CD4-positive, alpha-beta T cell (primary cell): ENCODE measurements around the gene PRDM1. TPM values are rescaled to one million over a fixed set of nuclear protein-coding genes. Genes with fewer than 3 reads are reported as not detected.

Source experiments
- ATAC-seq: fragments of 200-7000 bp; cut with Tn5 transposase; one replicate; pipeline ENCODE4 v1.10.0; 2022; ENCODE audit warnings: mild to moderate bottlenecking; ENCODE audit not compliant: poor library complexity
- CTCF ChIA-PET: fragments of 350-600 bp; sonication (Branson Sonifier 250); formaldehyde crosslinking; loops from one replicate; lab custom pipeline; 2021; ENCODE audit warnings: antibody characterized with exemption, inconsistent platforms; lab: Charles Lee
- POLR2A ChIA-PET: fragments of 350-600 bp; sonication (Branson Sonifier 250); formaldehyde crosslinking; loops from one replicate; lab custom pipeline; 2021; ENCODE audit warnings: antibody characterized with exemption, inconsistent platforms; lab: Charles Lee
- DNase-seq, 14 experiments: peaks; one replicate each; pipeline ENCODE4 v3.0.0-alpha.2; 2013 to 2020; ENCODE audit warnings: mixed read lengths in 2 of 14
- H3K27ac ChIP-seq, 2 donors: one replicate each; pipeline versions ENCODE4 v1.5.1 to v1.7.0; 2013; ENCODE audit warnings: low read length in 2 of 2, low read depth in 1 of 2, mild to moderate bottlenecking in 1 of 2
- H3K27me3 ChIP-seq, 2 experiments: 1 replicate in 1 of 2; 2 replicates in 1 of 2; pipeline versions ENCODE4 v1.6.1 to v1.7.0; 2013; ENCODE audit warnings: low read length in 2 of 2, control low read depth in 1 of 2, mild to moderate bottlenecking in 1 of 2, moderate library complexity in 1 of 2; ENCODE audit not compliant: insufficient read depth in 2 of 2, control insufficient read depth in 1 of 2
- H3K36me3 ChIP-seq: one replicate; pipeline ENCODE4 v1.6.1; 2013; ENCODE audit warnings: low read length, control low read depth; ENCODE audit not compliant: insufficient read depth
- H3K4me1 ChIP-seq: one replicate; pipeline ENCODE4 v1.6.1; 2013; ENCODE audit warnings: low read length, control low read depth; ENCODE audit not compliant: insufficient read depth
- H3K4me3 ChIP-seq: one replicate; pipeline ENCODE4 v1.5.1; 2013; ENCODE audit warnings: mild to moderate bottlenecking, low read length, moderate library complexity
- H3K9me3 ChIP-seq, 2 experiments: 1 replicate in 1 of 2; 2 replicates in 1 of 2; pipeline versions ENCODE4 v1.6.1 to v1.7.0; 2013; ENCODE audit warnings: low read length in 2 of 2, mild to moderate bottlenecking in 2 of 2, control low read depth in 1 of 2, moderate library complexity in 1 of 2; ENCODE audit not compliant: control insufficient read depth in 1 of 2, insufficient read depth in 1 of 2
- H3K27ac Mint-ChIP-seq: one replicate; pipeline ENCODE4 v1.8.0; 2020; ENCODE audit warnings: mixed read lengths
- H3K27me3 Mint-ChIP-seq: one replicate; pipeline ENCODE4 v1.8.0; 2021; ENCODE audit warnings: mixed read lengths
- H3K36me3 Mint-ChIP-seq: one replicate; pipeline ENCODE4 v1.8.0; 2021; ENCODE audit warnings: low read depth, mixed read lengths
- H3K4me1 Mint-ChIP-seq: one replicate; pipeline ENCODE4 v1.8.0; 2021; ENCODE audit warnings: low read depth, mixed read lengths
- H3K4me3 Mint-ChIP-seq: one replicate; pipeline ENCODE4 v1.8.0; 2020; ENCODE audit warnings: mild to moderate bottlenecking, mixed read lengths
- H3K9me3 Mint-ChIP-seq: one replicate; pipeline ENCODE4 v1.8.0; 2020; ENCODE audit warnings: mixed read lengths
- CTCF ChIP-seq: fragments of 200-600 bp; IDR thresholded peaks from one replicate; pipeline ENCODE4 v1.8.0; 2022; ENCODE audit warnings: antibody characterized with exemption, mild to moderate bottlenecking
- intact Hi-C, 2 experiments: fragments of 100-400 bp; cut with DNase I in 1 of 2; cut with micrococcal nuclease in 1 of 2; formaldehyde crosslinking; loops; one replicate each; pipeline versions ENCODE4 v1.15.1 to v1.9.0; 2023 to 2025; cut with DNase I, micrococcal nuclease
- total RNA-seq, 174 experiments: library from RNA in 2 of 174; stranded (reverse) in 2 of 174; gene quantifications; one replicate each; pipeline ENCODE4 v1.2.3 and lab custom pipeline; 2021 to 2026

Gene PRDM1
- total RNA-seq, 2 experiments from 2014 or later, result 69.9 to 83.4 TPM

GRCh38 chr6:106134906-106135634 lies 48.9 kb downstream of the PRDM1 start:
- no peak overlapping the region for H3K4me3 Mint-ChIP-seq
- no peak for ATAC-seq
- TF ChIP-seq CTCF, result no peak

GRCh38 chr6:106135911-106136571 lies 49.9 kb downstream of the PRDM1 start:
- CTCF ChIA-PET, result no interaction called here

More at GRCh38 chr6:106134906-106135634, 48.9 kb downstream of the PRDM1 start:
- Mint-ChIP-seq H3K27me3 (no peaks in the 10 kb centered on the region), H3K27ac (no peak overlapping the region), H3K9me3 (no peaks in the 10 kb centered on the region), H3K4me1 (peaks cover 6% of the 10 kb centered on the region), H3K36me3 (no peaks in the 10 kb centered on the region)
- CTCF ChIA-PET, result no interaction called here
- Histone ChIP-seq H3K4me1 (no peaks in the 10 kb centered on the region), H3K9me3 (no peaks in the 10 kb centered on the region), H3K27ac (no peak overlapping the region), H3K27me3 (no peaks in the 10 kb centered on the region), H3K4me3 (no peak overlapping the region), H3K36me3 (no peaks in the 10 kb centered on the region)
- DNase-seq, result no peak
- POLR2A ChIA-PET, result no interaction called here
- intact Hi-C loops, result no loop called here

GRCh38 chr6:106136845-106137244 lies 50.7 kb downstream of the PRDM1 start:
- intact Hi-C loops, result no loop called here
- Mint-ChIP-seq H3K9me3 (no peaks in the 10 kb centered on the region), H3K4me3 (no peak overlapping the region), H3K27me3 (no peaks in the 10 kb centered on the region), H3K4me1 (peaks cover 14% of the 10 kb centered on the region), H3K27ac (no peak overlapping the region), H3K36me3 (no peaks in the 10 kb centered on the region)
- Histone ChIP-seq H3K27me3 (no peaks in the 10 kb centered on the region), H3K4me1 (peaks cover 14% of the 10 kb centered on the region), H3K4me3 (no peak overlapping the region), H3K9me3 (no peaks in the 10 kb centered on the region), H3K36me3 (no peaks in the 10 kb centered on the region), H3K27ac (no peak overlapping the region)
- DNase-seq, result no peak
- no peak for TF ChIP-seq CTCF
- ChIA-PET CTCF (no interaction called here), POLR2A (no interaction called here)
- ATAC-seq, result no peak

More at GRCh38 chr6:106135911-106136571, 49.9 kb downstream of the PRDM1 start:
- no peaks in the 10 kb centered on the region for H3K9me3 ChIP-seq
- H3K36me3 ChIP-seq, result no peaks in the 10 kb centered on the region
- peaks cover 6% of the 10 kb centered on the region for H3K4me1 ChIP-seq
- POLR2A ChIA-PET, result no interaction called here
- Mint-ChIP-seq H3K9me3 (no peaks in the 10 kb centered on the region), H3K4me1 (peaks cover 5% of the 10 kb centered on the region), H3K27ac (no peak overlapping the region), H3K4me3 (no peak overlapping the region), H3K27me3 (no peaks in the 10 kb centered on the region), H3K36me3 (no peaks in the 10 kb centered on the region)
- no peak overlapping the region for H3K27ac ChIP-seq
- intact Hi-C loops, result no loop called here
- no peak for TF ChIP-seq CTCF
- H3K4me3 ChIP-seq, result no peak overlapping the region
- ATAC-seq, result no peak
- DNase-seq, result no peak
- no peaks in the 10 kb centered on the region for H3K27me3 ChIP-seq
